Kidney (tissue), 14 donors: ENCODE data around the gene IST1. TPM values are rescaled to one million over a fixed set of nuclear protein-coding genes. Genes with fewer than 3 reads are reported as not detected.

ENCODE experiments used
- DNase-seq, 5 donors: peaks; one replicate each; pipeline ENCODE4 v3.0.0-alpha.2; 2013 to 2020
- FAIRE-seq: peaks from 2 replicates; lab custom pipeline; 2012; peaks lifted over from hg19 to GRCh38; lab: Jason Lieb, UNC
- H3K27ac ChIP-seq, 2 donors: one replicate each; pipeline ENCODE4 v1.7.0; 2013; ENCODE audit warnings: low read depth in 2 of 2, low read length in 2 of 2, inconsistent platforms in 1 of 2
- H3K27me3 ChIP-seq: one replicate; pipeline ENCODE4 v1.7.1; 2013; ENCODE audit warnings: low read length, inconsistent platforms; ENCODE audit not compliant: control insufficient read depth, insufficient read depth
- H3K36me3 ChIP-seq, 3 donors: one replicate each; pipeline versions ENCODE4 v1.7.0 to v1.7.1; 2013; ENCODE audit warnings: low read length in 3 of 3, control low read depth in 1 of 3, inconsistent platforms in 1 of 3; ENCODE audit not compliant: insufficient read depth in 3 of 3, control insufficient read depth in 2 of 3
- H3K4me1 ChIP-seq, 3 donors: one replicate each; pipeline versions ENCODE4 v1.7.0 to v1.7.1; 2013; ENCODE audit warnings: low read length in 3 of 3, inconsistent platforms in 1 of 3, low read depth in 1 of 3; ENCODE audit not compliant: control insufficient read depth in 2 of 3, insufficient read depth in 2 of 3
- H3K4me3 ChIP-seq, 3 donors: one replicate each; pipeline versions ENCODE4 v1.7.0 to v1.8.1; 2013; ENCODE audit warnings: low read length in 3 of 3, control low read depth in 1 of 3, inconsistent platforms in 1 of 3
- H3K9ac ChIP-seq, 3 donors: one replicate each; pipeline versions ENCODE4 v1.7.0 to v1.7.1; 2013; ENCODE audit warnings: low read length in 3 of 3, control low read depth in 1 of 3, inconsistent platforms in 1 of 3
- H3K9me3 ChIP-seq, 3 donors: one replicate each; pipeline versions ENCODE4 v1.7.0 to v1.7.1; 2013; ENCODE audit warnings: low read length in 3 of 3, control low read depth in 1 of 3, inconsistent platforms in 1 of 3; ENCODE audit not compliant: control insufficient read depth in 2 of 3, insufficient read depth in 1 of 3
- intact Hi-C: fragments of 100-400 bp; cut with DNase I; formaldehyde crosslinking; loops from one replicate; pipeline ENCODE4 v1.11.1; 2022
- polyA plus RNA-seq: library from polyadenylated mRNA; stranded (reverse); fragments of 350-450 nt; fragmentation: Illumina TruSeq; extraction: RNeasy Lipid Tissue Mini Kit (QIAGEN cat#74804); gene quantifications from one replicate; pipeline ENCODE4 v1.2.3, GENCODE V29; 2014; ENCODE audit warnings: low read depth, low replicate concordance; ENCODE audit not compliant: insufficient read depth
- total RNA-seq: library from RNA; stranded (reverse); fragmentation: NEBNext Ultra II Directional; extraction: Animal tissue kit (Norgen Biotek cat#: 25700); gene quantifications from one replicate; pipeline ENCODE4 v1.2.1, GENCODE V29; 2021
- TF ChIP-seq, protein P1 (sequence below): IDR thresholded peaks from 3 replicates; pipeline ENCODE4 v1.5.1; 2012; ENCODE audit warnings: mild to moderate bottlenecking, moderate library complexity, borderline replicate concordance; ENCODE audit not compliant: insufficient read depth; ENCODE audit errors: extremely low read depth
- donor health status: control.
- donor health status: control.
- donor health status: control.
- donor health status: control.
- donor health status: control.
- donor health status: DM: yes; HTN: yes; CAD: no.
- donor health status: Normal renal cell carcinoma (clear cell type).

The IST1 gene
- total and polyA plus RNA-seq, 2 donors from 2014 or later = 138 to 220 TPM

- H3K9me3 ChIP-seq = no peaks in the 10 kb centered on the region
- DNase-seq (no peak), FAIRE-seq (no peak)
- H3K27ac ChIP-seq = no peak overlapping the region
- H3K27me3 ChIP-seq = no peaks in the 10 kb centered on the region
- intact Hi-C loops = no loop called here
- TF ChIP-seq, protein P1, sequence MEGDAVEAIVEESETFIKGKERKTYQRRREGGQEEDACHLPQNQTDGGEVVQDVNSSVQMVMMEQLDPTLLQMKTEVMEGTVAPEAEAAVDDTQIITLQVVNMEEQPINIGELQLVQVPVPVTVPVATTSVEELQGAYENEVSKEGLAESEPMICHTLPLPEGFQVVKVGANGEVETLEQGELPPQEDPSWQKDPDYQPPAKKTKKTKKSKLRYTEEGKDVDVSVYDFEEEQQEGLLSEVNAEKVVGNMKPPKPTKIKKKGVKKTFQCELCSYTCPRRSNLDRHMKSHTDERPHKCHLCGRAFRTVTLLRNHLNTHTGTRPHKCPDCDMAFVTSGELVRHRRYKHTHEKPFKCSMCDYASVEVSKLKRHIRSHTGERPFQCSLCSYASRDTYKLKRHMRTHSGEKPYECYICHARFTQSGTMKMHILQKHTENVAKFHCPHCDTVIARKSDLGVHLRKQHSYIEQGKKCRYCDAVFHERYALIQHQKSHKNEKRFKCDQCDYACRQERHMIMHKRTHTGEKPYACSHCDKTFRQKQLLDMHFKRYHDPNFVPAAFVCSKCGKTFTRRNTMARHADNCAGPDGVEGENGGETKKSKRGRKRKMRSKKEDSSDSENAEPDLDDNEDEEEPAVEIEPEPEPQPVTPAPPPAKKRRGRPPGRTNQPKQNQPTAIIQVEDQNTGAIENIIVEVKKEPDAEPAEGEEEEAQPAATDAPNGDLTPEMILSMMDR = no peak
- no peaks in the 10 kb centered on the region for H3K4me1 ChIP-seq
- H3K9ac ChIP-seq = peak overlapping the region in 2 of 3 donors; percentile 96 to 99
- H3K36me3 ChIP-seq = no peaks in the 10 kb centered on the region
- H3K4me3 ChIP-seq = peak overlapping the region; percentile 79 to 97 (median 95)
Observed at GRCh38 chr16:71896764-71897368, 1.5 kb downstream of the IST1 start.

GRCh38 chr16:71899171-71899570, 3.8 kb downstream of the IST1 start:
- intact Hi-C loops = no loop called here
- H3K9ac ChIP-seq = no peak overlapping the region
- FAIRE-seq (no peak), DNase-seq (no peak)
- TF ChIP-seq, protein P1 = no peak
- no peaks in the 10 kb centered on the region for H3K36me3 ChIP-seq
- no peak overlapping the region for H3K27ac ChIP-seq
- H3K9me3 ChIP-seq = no peaks in the 10 kb centered on the region
- no peaks in the 10 kb centered on the region for H3K4me1 ChIP-seq
- H3K27me3 ChIP-seq = no peaks in the 10 kb centered on the region
- no peak overlapping the region for H3K4me3 ChIP-seq

GRCh38 chr16:71902656-71903365, 7.5 kb downstream of the IST1 start:
- Histone ChIP-seq H3K9ac (no peak overlapping the region), H3K4me3 (no peak overlapping the region), H3K36me3 (no peaks in the 10 kb centered on the region), H3K27ac (no peak overlapping the region), H3K27me3 (no peaks in the 10 kb centered on the region), H3K4me1 (peaks cover 0 to 2% (median 0%) of the 10 kb centered on the region in 3 donors), H3K9me3 (no peaks in the 10 kb centered on the region)
- TF ChIP-seq, protein P1 = no peak
- FAIRE-seq = no peak
- no peak for DNase-seq
- intact Hi-C loops = no loop called here
